Hepatocyte (in vitro differentiated cells): ENCODE measurements around the gene RPTOR.

ENCODE experiments used
- CTCF ChIP-seq: fragments of 200-600 bp; sonication (generic); IDR thresholded peaks from 2 replicates; pipeline ENCODE4 v1.5.1; 2016; ENCODE audit warnings: antibody characterized with exemption, mild to moderate bottlenecking; ENCODE audit not compliant: poor library complexity
- EZH2 ChIP-seq: fragments of 200-600 bp; sonication (generic); IDR thresholded peaks from 2 replicates; pipeline ENCODE4 v1.6.1; 2016; ENCODE audit warnings: antibody characterized with exemption, mild to moderate bottlenecking, borderline replicate concordance

DNA sequence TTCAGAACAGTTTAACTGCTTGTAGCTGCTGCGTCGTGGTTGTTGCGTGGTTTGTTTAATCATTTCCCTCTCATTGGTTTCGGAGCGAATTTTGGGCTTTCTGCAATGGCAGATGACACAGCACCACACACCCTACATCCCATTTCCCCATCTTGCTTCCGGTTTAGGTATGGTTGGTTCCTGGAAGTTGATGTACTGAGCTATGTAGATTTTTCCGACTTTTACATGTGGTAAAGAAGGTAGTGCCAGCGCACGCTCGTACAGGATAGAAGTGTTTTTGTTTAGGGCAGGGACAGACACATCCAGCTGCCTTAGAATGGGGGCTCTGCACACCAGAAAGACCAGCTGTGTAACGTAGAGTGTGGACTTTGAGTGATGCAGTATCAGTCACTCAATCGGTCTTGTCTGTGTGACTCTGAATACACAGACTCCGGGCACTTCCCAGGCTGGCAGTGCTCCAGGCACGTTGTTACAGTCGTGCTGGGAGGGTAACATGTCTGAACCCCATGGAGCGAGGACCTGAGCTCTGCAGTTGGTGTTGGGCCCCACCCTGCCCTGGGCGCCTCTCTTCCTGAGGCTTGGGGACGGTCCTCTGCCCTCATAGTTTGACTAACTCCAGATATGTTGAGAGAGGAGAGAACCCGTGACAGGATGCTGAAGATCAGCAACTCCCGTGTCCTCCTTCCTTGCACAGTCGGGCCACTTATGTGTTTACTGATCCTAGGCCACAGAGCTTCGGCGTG lies 275.0 kb downstream of the RPTOR start:
- TF ChIP-seq CTCF (no peak), EZH2 (no peak)
